Activated CD4-positive, alpha-beta memory T cell treated with anti-CD3 and anti-CD28 coated beads, Interleukin-2, amount 10 ng/mL, durations not matched to agents 7 days and 5 days (primary cell): Measurements from ENCODE around the gene SMARCD3. TPM values are rescaled to one million over a fixed set of nuclear protein-coding genes. Genes with fewer than 3 reads are reported as not detected.

Source experiments
- CTCF ChIA-PET: fragments of 350-600 bp; sonication (Branson Sonifier 250); formaldehyde crosslinking; loops from one replicate; lab custom pipeline; 2021; ENCODE audit warnings: antibody characterized with exemption, inconsistent platforms; lab: Charles Lee
- POLR2A ChIA-PET: fragments of 350-600 bp; sonication (Branson Sonifier 250); formaldehyde crosslinking; loops from one replicate; lab custom pipeline; 2021; ENCODE audit warnings: antibody characterized with exemption; lab: Charles Lee
- DNase-seq: peaks from one replicate; pipeline ENCODE4 v3.0.0-alpha.2; 2020
- H3K27ac Mint-ChIP-seq: one replicate; pipeline ENCODE4 v1.8.0; 2021; ENCODE audit warnings: mild to moderate bottlenecking, mixed read lengths
- H3K27me3 Mint-ChIP-seq: one replicate; pipeline ENCODE4 v1.8.0; 2021; ENCODE audit warnings: mixed read lengths
- H3K36me3 Mint-ChIP-seq: one replicate; pipeline ENCODE4 v1.8.0; 2021; ENCODE audit warnings: low read depth, mixed read lengths
- H3K4me1 Mint-ChIP-seq: one replicate; pipeline ENCODE4 v1.8.0; 2021; ENCODE audit warnings: mixed read lengths
- H3K4me3 Mint-ChIP-seq: one replicate; pipeline ENCODE4 v1.8.0; 2021; ENCODE audit warnings: mild to moderate bottlenecking, mixed read lengths
- H3K9me3 Mint-ChIP-seq: one replicate; pipeline ENCODE4 v1.8.0; 2021; ENCODE audit warnings: mixed read lengths
- total RNA-seq, 2 experiments: library from RNA; stranded (reverse); gene quantifications; one replicate each; pipeline ENCODE4 v1.2.3, GENCODE V29; 2021

Gene SMARCD3
- 1 to 10 TPM; 1.5 to 2.7 TPM for total RNA-seq

GRCh38 chr7:151248346-151249033 lies at the start of gene SMARCD3:
Gene SMARCD3, minus strand, starts transcription at chr7:151248694. Its CDS starts 132 bp downstream, at chr7:151248562.
- Mint-ChIP-seq H3K4me1 (peaks cover 38% of the 10 kb centered on the region), H3K4me3 (no peak within 1 kb of the TSS), H3K27me3 (peaks cover 73% of the 10 kb centered on the region), H3K36me3 (no peaks in the 10 kb centered on the region), H3K27ac (no peak within 1 kb of the TSS), H3K9me3 (no peaks in the 10 kb centered on the region)
- POLR2A ChIA-PET: no interaction called here
- CTCF ChIA-PET: interaction anchor here (1.4 to 1.8 kb wide), 2 partner anchors 21 to 125 kb away, joined by 4 to 6 read pairs; partner anchors contain the start of gene ABCF2
- no peak for DNase-seq

GRCh38 chr7:151296202-151296992 lies 47.9 kb upstream of the SMARCD3 start:
- ChIA-PET CTCF (no interaction called here), POLR2A (no interaction called here)
- Mint-ChIP-seq H3K36me3 (no peaks in the 10 kb centered on the region), H3K9me3 (peaks cover 11% of the 10 kb centered on the region), H3K4me1 (no peaks in the 10 kb centered on the region), H3K27me3 (peaks cover 38% of the 10 kb centered on the region), H3K4me3 (no peak overlapping the region), H3K27ac (no peak overlapping the region)
- DNase-seq: no peak

GRCh38 chr7:151292850-151293249 lies 44.4 kb upstream of the SMARCD3 start:
- Mint-ChIP-seq H3K9me3 (peaks cover 7% of the 10 kb centered on the region), H3K36me3 (no peaks in the 10 kb centered on the region), H3K4me1 (no peaks in the 10 kb centered on the region), H3K27ac (no peak overlapping the region), H3K4me3 (no peak overlapping the region), H3K27me3 (peaks cover 29% of the 10 kb centered on the region)
- ChIA-PET POLR2A (no interaction called here), CTCF (interaction anchor here (0.6 kb wide), 1 partner anchor 12 kb away, joined by 3 read pairs; no protein-coding TSS in a partner anchor)
- no peak for DNase-seq

GRCh38 chr7:151291206-151291605 lies 42.7 kb upstream of the SMARCD3 start:
- peaks cover 24% of the 10 kb centered on the region for H3K27me3 Mint-ChIP-seq
- POLR2A ChIA-PET: no interaction called here
- H3K4me1 Mint-ChIP-seq: peaks cover 1% of the 10 kb centered on the region
- CTCF ChIA-PET: interaction anchor here (0.6 kb wide), 1 partner anchor 59 kb away, joined by 3 read pairs; no protein-coding TSS in a partner anchor
- no peak overlapping the region for H3K4me3 Mint-ChIP-seq
- peaks cover 4% of the 10 kb centered on the region for H3K9me3 Mint-ChIP-seq
- H3K27ac Mint-ChIP-seq: no peak overlapping the region
- H3K36me3 Mint-ChIP-seq: no peaks in the 10 kb centered on the region
- DNase-seq: no peak

- CTCF ChIA-PET: no interaction called here
Observed at GRCh38 chr7:151290355-151290760, 41.9 kb upstream of the SMARCD3 start.

GRCh38 chr7:151289891-151290290 lies 41.4 kb upstream of the SMARCD3 start:
- H3K27me3 Mint-ChIP-seq: peaks cover 25% of the 10 kb centered on the region

More at GRCh38 chr7:151290355-151290760, 41.9 kb upstream of the SMARCD3 start:
- POLR2A ChIA-PET: no interaction called here
- Mint-ChIP-seq H3K36me3 (no peaks in the 10 kb centered on the region), H3K27me3 (peaks cover 24% of the 10 kb centered on the region), H3K4me3 (no peak overlapping the region), H3K9me3 (no peaks in the 10 kb centered on the region), H3K27ac (no peak overlapping the region), H3K4me1 (peaks cover 3% of the 10 kb centered on the region)
- no peak for DNase-seq

GRCh38 chr7:151286148-151286547 lies 37.7 kb upstream of the SMARCD3 start:
- Mint-ChIP-seq H3K9me3 (no peaks in the 10 kb centered on the region), H3K27me3 (peaks cover 19% of the 10 kb centered on the region), H3K4me1 (peaks cover 3% of the 10 kb centered on the region), H3K27ac (no peak overlapping the region), H3K4me3 (no peak overlapping the region), H3K36me3 (no peaks in the 10 kb centered on the region)
- no peak for DNase-seq
- POLR2A ChIA-PET: interaction anchor here (1.2 kb wide), 1 partner anchor 9 kb away, joined by 3 read pairs; no protein-coding TSS in a partner anchor
- CTCF ChIA-PET: interaction anchor here (0.6 to 1.2 kb wide), 4 partner anchors 9 to 68 kb away, joined by 3 to 4 read pairs (median 3); no protein-coding TSS in a partner anchor

More at GRCh38 chr7:151289891-151290290, 41.4 kb upstream of the SMARCD3 start:
- DNase-seq: no peak
- Mint-ChIP-seq H3K9me3 (no peaks in the 10 kb centered on the region), H3K4me1 (peaks cover 3% of the 10 kb centered on the region), H3K36me3 (no peaks in the 10 kb centered on the region), H3K4me3 (no peak overlapping the region), H3K27ac (no peak overlapping the region)
- ChIA-PET POLR2A (no interaction called here), CTCF (no interaction called here)

DNA sequence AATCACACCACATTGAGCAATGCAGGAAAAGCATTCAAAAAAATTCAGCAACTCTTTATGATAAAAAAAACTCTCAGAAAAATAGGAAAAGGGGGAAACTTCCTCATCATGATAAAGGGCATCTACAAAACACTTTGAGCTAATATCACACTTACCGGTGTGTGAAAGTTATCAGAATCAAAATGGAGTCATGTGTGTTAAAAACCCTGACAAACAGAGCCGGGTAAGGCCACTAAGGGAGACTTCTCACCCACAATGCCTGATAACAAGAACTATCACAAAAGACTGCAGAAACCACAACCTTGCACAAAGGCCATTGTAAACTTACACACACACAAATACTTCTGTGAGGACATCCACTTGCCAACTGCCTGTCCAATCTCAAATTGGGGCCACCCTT lies 34.8 kb upstream of the SMARCD3 start:
- Mint-ChIP-seq H3K36me3 (no peaks in the 10 kb centered on the region), H3K4me3 (no peak overlapping the region), H3K27me3 (peaks cover 33% of the 10 kb centered on the region), H3K27ac (no peak overlapping the region), H3K4me1 (peaks cover 3% of the 10 kb centered on the region), H3K9me3 (no peaks in the 10 kb centered on the region)
- ChIA-PET CTCF (no interaction called here), POLR2A (no interaction called here)
- DNase-seq: no peak

- H3K27me3 Mint-ChIP-seq: peaks cover 36% of the 10 kb centered on the region
- DNase-seq: no peak
- no peak overlapping the region for H3K4me3 Mint-ChIP-seq
- H3K4me1 Mint-ChIP-seq: peaks cover 8% of the 10 kb centered on the region
- ChIA-PET CTCF (interaction anchor here (1.0 kb wide), 1 partner anchor 28 kb away, joined by 3 read pairs; no protein-coding TSS in a partner anchor), POLR2A (interaction anchor here (0.7 kb wide), 1 partner anchor 263 kb away, joined by 3 read pairs; no protein-coding TSS in a partner anchor)
- H3K27ac Mint-ChIP-seq: no peak overlapping the region
- H3K9me3 Mint-ChIP-seq: no peaks in the 10 kb centered on the region
- no peaks in the 10 kb centered on the region for H3K36me3 Mint-ChIP-seq
Observed at GRCh38 chr7:151282111-151282510, 33.6 kb upstream of the SMARCD3 start.

GRCh38 chr7:151281686-151282085 lies 33.2 kb upstream of the SMARCD3 start:
- Mint-ChIP-seq H3K4me3 (no peak overlapping the region), H3K9me3 (no peaks in the 10 kb centered on the region), H3K4me1 (peaks cover 9% of the 10 kb centered on the region), H3K27ac (no peak overlapping the region), H3K36me3 (no peaks in the 10 kb centered on the region), H3K27me3 (peaks cover 37% of the 10 kb centered on the region)
- no peak for DNase-seq
- ChIA-PET CTCF (interaction anchor here (1.0 kb wide), 1 partner anchor 28 kb away, joined by 3 read pairs; no protein-coding TSS in a partner anchor), POLR2A (no interaction called here)

DNA sequence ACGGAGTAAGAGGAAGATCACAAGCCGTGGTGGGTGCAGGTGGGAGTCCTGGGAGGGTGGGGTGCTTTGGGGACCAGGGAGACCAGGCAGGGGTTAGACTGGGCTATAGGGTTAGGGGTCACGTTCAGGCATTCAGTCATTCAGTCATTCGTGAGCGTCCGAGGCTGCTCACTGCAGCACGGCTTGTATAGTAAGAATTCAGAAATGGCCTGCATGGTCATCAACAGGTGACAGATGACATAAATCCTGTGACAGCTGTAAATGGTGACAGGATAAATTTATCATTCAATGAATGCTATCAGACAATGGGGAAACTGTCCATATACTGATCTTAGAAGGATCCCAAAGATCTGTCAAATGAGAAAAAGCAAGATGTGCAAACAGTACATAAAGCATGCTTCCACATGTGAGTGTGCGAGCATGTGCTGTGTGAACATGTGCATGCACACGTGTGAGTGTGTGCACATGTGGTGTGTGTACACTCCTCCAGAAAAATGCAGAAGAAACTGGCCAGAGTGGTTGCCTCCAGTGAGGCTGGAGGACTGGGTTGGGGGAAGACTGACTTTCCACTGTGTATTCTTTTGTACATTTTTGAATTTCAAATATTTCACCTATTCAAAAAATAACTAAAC lies 32.0 kb upstream of the SMARCD3 start:
- DNase-seq: no peak
- no peaks in the 10 kb centered on the region for H3K36me3 Mint-ChIP-seq
- H3K4me1 Mint-ChIP-seq: peaks cover 9% of the 10 kb centered on the region
- ChIA-PET POLR2A (no interaction called here), CTCF (no interaction called here)
- no peak overlapping the region for H3K4me3 Mint-ChIP-seq
- H3K9me3 Mint-ChIP-seq: no peaks in the 10 kb centered on the region
- H3K27me3 Mint-ChIP-seq: peaks cover 37% of the 10 kb centered on the region
- H3K27ac Mint-ChIP-seq: no peak overlapping the region

GRCh38 chr7:151279868-151280267 lies 31.4 kb upstream of the SMARCD3 start:
- H3K4me1 Mint-ChIP-seq: peaks cover 9% of the 10 kb centered on the region
- H3K36me3 Mint-ChIP-seq: no peaks in the 10 kb centered on the region
- DNase-seq: no peak
- ChIA-PET POLR2A (no interaction called here), CTCF (no interaction called here)
- H3K4me3 Mint-ChIP-seq: no peak overlapping the region
- H3K9me3 Mint-ChIP-seq: no peaks in the 10 kb centered on the region
- H3K27me3 Mint-ChIP-seq: peaks cover 34% of the 10 kb centered on the region
- H3K27ac Mint-ChIP-seq: no peak overlapping the region
